Subcutaneous adipose tissue (tissue), 4 donors: Measurements from ENCODE around the gene ATP8A2. TPM values are rescaled to one million over a fixed set of nuclear protein-coding genes. Genes with fewer than 3 reads are reported as not detected.

Experiments used
- CTCF ChIP-seq: fragments of 450-650 bp; IDR thresholded peaks from one replicate; pipeline ENCODE4 v1.5.1; 2016; ENCODE audit warnings: low read depth, mild to moderate bottlenecking, control low read depth, antibody characterized with exemption, moderate library complexity
- total RNA-seq, 4 donors: library from RNA; depleted of rRNA; stranded (reverse); fragments of >200 nt; gene quantifications; one replicate each; pipeline ENCODE4 v1.1.0, GENCODE V29; 2016

ATP8A2 gene
- total RNA-seq, 4 donors from 2014 or later = under 0.01 to 0.17 TPM; not detected in 2

- TF ChIP-seq CTCF = no peak
Measured at GRCh38 chr13:26037302-26037701, 665.5 kb downstream of the ATP8A2 start.

- no peak for TF ChIP-seq CTCF
Measured at GRCh38 chr13:26038931-26039475, 667.2 kb downstream of the ATP8A2 start.

GRCh38 chr13:26041444-26041843, 669.7 kb downstream of the ATP8A2 start:
- no peak for TF ChIP-seq CTCF

- TF ChIP-seq CTCF = no peak
Measured at GRCh38 chr13:26042785-26043184, 671.0 kb downstream of the ATP8A2 start.

- TF ChIP-seq CTCF = no peak
Measured at GRCh38 chr13:26045142-26045541, 673.4 kb downstream of the ATP8A2 start.

GRCh38 chr13:26046639-26047038, 674.9 kb downstream of the ATP8A2 start:
- no peak for TF ChIP-seq CTCF

- TF ChIP-seq CTCF = no peak
Measured at GRCh38 chr13:26047040-26047439, 675.3 kb downstream of the ATP8A2 start.
